GM12878 (cell line): ENCODE data around the gene RPS6KA4. TPM values are rescaled to one million over a fixed set of nuclear protein-coding genes. Genes with fewer than 3 reads are reported as not detected.

ENCODE experiments used
- ATAC-seq: fragments of 200-7000 bp; cut with Tn5 transposase; 3 replicates; pipeline ENCODE4 v1.9.1; 2020; ENCODE audit warnings: mild to moderate bottlenecking, moderate library complexity
- BruUV-seq: library from RNA; stranded (reverse); fragments of 400-500 nt; replicated peaks from 2 replicates; lab custom pipeline; 2021; lab: Mats Ljungman, UMichigan
- CTCF ChIA-PET: fragments of 300-600 bp; sonication (Branson Sonifier 250); formaldehyde crosslinking; extraction: SDS; loops from one replicate; lab custom pipeline; 2021; ENCODE audit warnings: inconsistent platforms; lab: Yijun Ruan, JAX
- POLR2A ChIA-PET: fragments of 350-600 bp; formaldehyde crosslinking; extraction: SDS; loops from one replicate; lab custom pipeline; 2021; ENCODE audit warnings: inconsistent platforms; lab: Charles Lee
- RAD21 ChIA-PET: fragments of 300-600 bp; sonication (Branson Sonifier 250); formaldehyde crosslinking; loops from one replicate; lab custom pipeline; 2023; ENCODE audit warnings: antibody characterized with exemption; ENCODE audit not compliant: unreplicated experiment; lab: Charles Lee
- SMC1A ChIA-PET: fragments of 300-600 bp; sonication (Branson Sonifier 250); formaldehyde crosslinking; loops from one replicate; lab custom pipeline; 2023; ENCODE audit not compliant: unreplicated experiment, uncharacterized antibody; lab: Charles Lee
- DNase-seq: peaks from one replicate; pipeline ENCODE4 v3.0.0-alpha.2; 2011; ENCODE audit warnings: low read depth, low spot score
- FAIRE-seq: peaks from 3 replicates; lab custom pipeline; 2011; peaks lifted over from hg19 to GRCh38; lab: Jason Lieb, UNC
- H2AFZ ChIP-seq: 2 replicates; pipeline ENCODE4 v1.6.0; 2011; ENCODE audit warnings: low read depth, low read length, control low read depth; ENCODE audit not compliant: control insufficient read depth
- H3K27ac ChIP-seq: 2 replicates; pipeline ENCODE4 v1.5.1; 2011; ENCODE audit warnings: control low read depth; ENCODE audit not compliant: control insufficient read depth, insufficient read depth
- H3K27me3 ChIP-seq, 2 experiments: replicated peaks in 1 of 2; 2 replicates each; pipeline versions ENCODE4 v1.6.0 to v1.6.1; 2011; ENCODE audit warnings: low read length in 1 of 2; ENCODE audit not compliant: control insufficient read depth in 2 of 2, insufficient read depth in 2 of 2
- H3K36me3 ChIP-seq, 2 experiments: 2 replicates each; pipeline ENCODE4 v1.5.1; 2011; ENCODE audit warnings: low read length in 1 of 2; ENCODE audit not compliant: control insufficient read depth in 2 of 2, insufficient read depth in 2 of 2
- H3K4me1 ChIP-seq: 2 replicates; pipeline ENCODE4 v1.6.1; 2011; ENCODE audit warnings: mild to moderate bottlenecking, low read length, moderate library complexity, mixed read lengths; ENCODE audit not compliant: control insufficient read depth, insufficient read depth
- H3K4me2 ChIP-seq: 2 replicates; pipeline ENCODE4 v1.6.0; 2011; ENCODE audit warnings: control low read depth; ENCODE audit not compliant: control insufficient read depth, insufficient read depth
- H3K4me3 ChIP-seq: fragments of 200-600 bp; sonication (generic); 2 replicates; pipeline ENCODE4 v1.5.1; 2016
- H3K79me2 ChIP-seq: 2 replicates; pipeline ENCODE4 v1.6.0; 2011; ENCODE audit warnings: low read length; ENCODE audit not compliant: control insufficient read depth, insufficient read depth
- H3K9ac ChIP-seq: 2 replicates; pipeline ENCODE4 v1.8.0; 2011; ENCODE audit warnings: low read length, control low read depth, mixed read lengths; ENCODE audit not compliant: control insufficient read depth, insufficient read depth
- H3K9me3 ChIP-seq: replicated peaks from 3 replicates; pipeline ENCODE4 v1.5.1; 2011; ENCODE audit warnings: mild to moderate bottlenecking, low read length; ENCODE audit not compliant: control insufficient read depth, insufficient read depth
- H4K20me1 ChIP-seq: 2 replicates; pipeline ENCODE4 v1.6.0; 2011; ENCODE audit not compliant: control insufficient read depth, insufficient read depth
- IKZF1 ChIP-seq: fragments of 450-650 bp; conservative IDR thresholded peaks from 2 replicates; pipeline ENCODE4 v1.6.1; 2017; ENCODE audit warnings: antibody characterized with exemption, mild to moderate bottlenecking
- JUNB ChIP-seq: IDR thresholded peaks from 2 replicates; pipeline ENCODE4 v1.6.1; 2016; ENCODE audit warnings: antibody characterized with exemption, mild to moderate bottlenecking
- RUNX3 ChIP-seq: IDR thresholded peaks from 2 replicates; pipeline ENCODE4 v1.6.1; 2012; ENCODE audit warnings: low read length, inconsistent platforms
- SPI1 ChIP-seq: IDR thresholded peaks from 2 replicates; pipeline ENCODE4 v1.6.1; 2011; ENCODE audit warnings: low read depth, mild to moderate bottlenecking, low read length, moderate library complexity, borderline replicate concordance; ENCODE audit not compliant: insufficient read depth
- TAF1 ChIP-seq: IDR thresholded peaks from 2 replicates; pipeline ENCODE4 v1.6.1; 2011; ENCODE audit warnings: mild to moderate bottlenecking, low read depth, low read length, borderline replicate concordance
- TCF12 ChIP-seq: IDR thresholded peaks from 2 replicates; pipeline ENCODE4 v1.6.1; 2011; ENCODE audit warnings: low read depth, mild to moderate bottlenecking, low read length
- WGBS: methylation state at CpG from one replicate; pipeline ENCODE4 v1.1.6; 2016; ENCODE audit warnings: low lambda C conversion rate; ENCODE audit not compliant: insufficient replicate concordance, insufficient coverage; ENCODE audit errors: missing lambda C conversion rate; 5-methylcytosine and 5-hydroxymethylcytosine counted together
- in situ Hi-C: fragments of 300-500 bp; cut with MboI; formaldehyde crosslinking; loops from 9 replicates; pipeline ENCODE4 v1.14.3; 2018; ENCODE audit warnings: mixed read lengths
- intact Hi-C: fragments of 100-400 bp; cut with micrococcal nuclease; formaldehyde crosslinking; loops from one replicate; pipeline ENCODE4 v1.14.2; 2022; ENCODE audit not compliant: unreplicated experiment
- polyA plus RNA-seq, 11 experiments: library from polyadenylated mRNA; depleted of rRNA in 4 of 11; unstranded in 6 of 11; stranded (reverse) in 5 of 11; fragments of >200 nt; fragmentation: Nextera tagmentation in 4 of 11; fragmentation: Illumina TruSeq in 1 of 11; extraction: Ambion mirVana in 4 of 11; extraction: Trizol in 1 of 11; gene quantifications; 1 replicate in 1 of 11; 2 replicates in 10 of 11; pipeline versions ENCODE4 v1.2.1 to v1.2.3, GENCODE V29; 2011 to 2016; ENCODE audit warnings: inconsistent platforms in 2 of 11, missing spikeins in 2 of 11, low read depth in 1 of 11
- total RNA-seq, 4 experiments: library from RNA; depleted of rRNA in 3 of 4; stranded (reverse); fragments of >200 nt in 3 of 4; fragmentation: Illumina TruSeq in 1 of 4; extraction: Trizol in 1 of 4; gene quantifications; 2 replicates each; pipeline versions ENCODE4 v1.2.1 to v1.2.3, GENCODE V29; 2013 to 2021

RPS6KA4 gene
- total and polyA plus RNA-seq, 10 of the 15 experiments (the other 5 are each of a cell fraction or from before 2014, with no cell fraction given), result 0.34 to 32.6 (median 11.3) TPM

DNA sequence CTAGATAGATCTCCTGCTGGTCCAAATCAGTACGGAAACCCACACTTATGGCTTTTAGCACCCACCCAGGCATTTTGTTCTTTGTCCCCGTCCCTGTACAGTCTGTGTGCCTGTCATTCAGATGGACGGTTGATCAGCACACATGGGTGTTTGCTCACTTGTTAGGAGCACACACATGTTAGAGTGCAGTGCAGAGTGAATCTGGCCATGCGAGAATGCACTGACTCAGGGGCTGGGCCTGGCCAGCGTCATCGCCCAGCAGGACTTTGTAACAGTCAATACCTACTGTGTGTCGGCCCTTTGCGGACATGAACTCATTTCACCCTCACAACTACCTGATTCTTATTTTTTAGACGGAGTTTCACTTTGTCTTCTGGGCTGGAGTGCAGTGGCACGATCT is 3.4 kb downstream of the RPS6KA4 start:
- Histone ChIP-seq H3K27ac (peak overlapping the region; percentile 50), H3K27me3 (no peaks in the 10 kb centered on the region), H3K4me2 (no peak overlapping the region; the same call in 1 of the 2 replicates), H3K4me1 (peaks cover 36% of the 10 kb centered on the region), H3K79me2 (peaks cover 21% of the 10 kb centered on the region), H3K9me3 (no peaks in the 10 kb centered on the region; the same call in 2 of the 3 replicates), H3K9ac (peak overlapping the region; percentile 8; the same call in 1 of the 2 replicates), H3K4me3 (no peak overlapping the region), H3K36me3 (peaks cover 5 to 17% of the 10 kb centered on the region in 2 experiments; a peak in 3 of 4 replicates), H4K20me1 (no peaks in the 10 kb centered on the region), H2AFZ (no peak overlapping the region)
- in situ Hi-C loops (no loop called here), intact Hi-C loops (no loop called here)
- WGBS, result 93% methylated on average over 10 of the region's 10 CpGs
- SMC1A ChIA-PET, result interaction anchor here (1.5 kb wide), 1 partner anchor 58 kb away, joined by 4 read pairs; the partner anchor contains the start of gene ESRRA
- POLR2A ChIA-PET, result no interaction called here
- no peak for TF ChIP-seq JUNB
- TF ChIP-seq IKZF1, result 0 out of 2 replicates have a peak, but pooled peaks have one; percentile 2
- no peak for ATAC-seq
- CTCF ChIA-PET, result interaction anchor here (0.6 kb wide), 1 partner anchor 189 kb away, joined by 3 read pairs; no protein-coding TSS in a partner anchor
- BruUV-seq, result no TSS peak
- RAD21 ChIA-PET, result no interaction called here
- FAIRE-seq, result no peak
- no peak for DNase-seq

GRCh38 chr11:64364435-64364834 is 5.5 kb downstream of the RPS6KA4 start:
- Histone ChIP-seq H3K27me3 (no peaks in the 10 kb centered on the region), H3K4me1 (peaks cover 29% of the 10 kb centered on the region), H3K9ac (no peak overlapping the region), H3K9me3 (no peaks in the 10 kb centered on the region; the same call in 2 of the 3 replicates), H3K4me2 (0 out of 2 replicates have a peak overlapping the region, but pooled peaks have one; percentile 4), H2AFZ (no peak overlapping the region), H3K27ac (peak overlapping the region; percentile 62), H3K36me3 (peaks cover 5 to 17% of the 10 kb centered on the region in 2 experiments; a peak in 3 of 4 replicates), H4K20me1 (no peaks in the 10 kb centered on the region), H3K79me2 (peaks cover 16% of the 10 kb centered on the region), H3K4me3 (no peak overlapping the region)
- peak; percentile 25; the same call in 1 of the 2 replicates for TF ChIP-seq SPI1
- peak; percentile 59; the same call in 1 of the 2 replicates for TF ChIP-seq TCF12
- TF ChIP-seq RUNX3, result peak; percentile 55
- TF ChIP-seq TAF1, result no peak
- BruUV-seq, result no TSS peak
- intact Hi-C loops (no loop called here), in situ Hi-C loops (no loop called here)
- ChIA-PET RAD21 (no interaction called here), SMC1A (interaction anchor here (0.6 kb wide), 1 partner anchor 62 kb away, joined by 3 read pairs; no protein-coding TSS in a partner anchor), POLR2A (interaction anchor here (0.6 to 1.7 kb wide), 4 partner anchors 41 to 308 kb away, joined by 4 to 5 read pairs (median 4); no protein-coding TSS in a partner anchor), CTCF (interaction anchor here (1.3 to 1.4 kb wide), 2 partner anchors 9 to 47 kb away, joined by 3 to 4 read pairs; partner anchors contain the start of genes PRDX5 and TRMT112)
- 63% methylated on average over 5 of the region's 6 CpGs for WGBS
- 0 out of 3 replicates have a peak, but pooled peaks have one; percentile 9 for ATAC-seq
- DNase-seq, result no peak
- peak; percentile 49 for FAIRE-seq
